Sigmoid colon (tissue), 7 donors: ENCODE data around the gene MCMBP. TPM values are rescaled to one million over a fixed set of nuclear protein-coding genes. Genes with fewer than 3 reads are reported as not detected.
A peak's percentile ranks its signal among the peaks of the same experiment; 100 is the strongest.
"Not testable (repeated sequence)": the region's sequence is repeated elsewhere in the genome, so short reads cannot be mapped to it uniquely, and the experiment has no call there.

ENCODE experiments used
- DNase-seq: peaks from one replicate; pipeline ENCODE4 v3.0.0-alpha.2; 2019
- H3K27ac ChIP-seq, 4 donors: fragments of 200-600 bp; sonication (generic); one replicate each; pipeline ENCODE4 v1.5.1; 2016 to 2019; ENCODE audit warnings: mild to moderate bottlenecking in 1 of 4
- H3K27me3 ChIP-seq, 3 donors: fragments of 200-600 bp; sonication (generic); one replicate each; pipeline ENCODE4 v1.5.1; 2019; ENCODE audit warnings: mild to moderate bottlenecking in 1 of 3
- H3K36me3 ChIP-seq, 4 donors: fragments of 200-600 bp; sonication (generic); one replicate each; pipeline ENCODE4 v1.5.1; 2016 to 2019
- H3K4me1 ChIP-seq, 4 donors: fragments of 200-600 bp; sonication (generic); one replicate each; pipeline ENCODE4 v1.5.1; 2017 to 2019
- H3K4me3 ChIP-seq, 4 donors: fragments of 200-600 bp; sonication (generic); one replicate each; pipeline ENCODE4 v1.5.1; 2017 to 2019; ENCODE audit warnings: mild to moderate bottlenecking in 2 of 4, moderate library complexity in 1 of 4
- H3K9me3 ChIP-seq, 4 donors: fragments of 200-600 bp in 3 of 4; sonication (generic) in 3 of 4; one replicate each; pipeline versions ENCODE4 v1.5.1 to v1.6.1; 2013 to 2019
- EP300 ChIP-seq, 4 donors: sonication (generic); formaldehyde crosslinking; IDR thresholded peaks; one replicate each; pipeline ENCODE4 v1.6.1; 2017; ENCODE audit warnings: antibody characterized with exemption in 4 of 4
- POLR2A ChIP-seq, 2 donors: fragments of 450-650 bp; IDR thresholded peaks; one replicate each; pipeline ENCODE4 v1.6.1; 2016; ENCODE audit warnings: antibody characterized with exemption in 2 of 2, mild to moderate bottlenecking in 2 of 2, moderate library complexity in 2 of 2
- POLR2AphosphoS5 ChIP-seq, 4 donors: sonication (generic); formaldehyde crosslinking; IDR thresholded peaks; one replicate each; pipeline ENCODE4 v1.6.1; 2017; ENCODE audit warnings: antibody characterized with exemption in 4 of 4
- WGBS, 2 donors: extraction: QIAGEN DNeasy Blood & Tissue Kit; methylation state at CpG; one replicate each; pipeline ENCODE4 v1.1.7; 2013; 5-methylcytosine and 5-hydroxymethylcytosine counted together
- intact Hi-C: fragments of 100-400 bp; cut with DNase I; formaldehyde crosslinking; loops from one replicate; pipeline ENCODE4 v1.15.1; 2023
- polyA plus RNA-seq, 3 donors: library from polyadenylated mRNA; stranded (reverse); fragments of 200-250 nt; gene quantifications; one replicate each; pipeline ENCODE4 v1.2.3, GENCODE V29; 2013
- total RNA-seq, 4 donors: library from RNA; depleted of rRNA; stranded (reverse); fragments of >200 nt; gene quantifications; one replicate each; pipeline ENCODE4 v1.1.0, GENCODE V29; 2016
- TF ChIP-seq, protein P1 (sequence below), 4 experiments: fragments of 450-650 bp in 3 of 4; fragments of 200-600 bp in 1 of 4; IDR thresholded peaks; one replicate each; pipeline ENCODE4 v1.5.1; 2016 to 2019; ENCODE audit warnings: antibody characterized with exemption in 4 of 4, mild to moderate bottlenecking in 3 of 4, moderate library complexity in 2 of 4
- donor health status: healthy with polysubstance abuse.
- donor health status: Bipolar disorder and iron deficiency.
- donor health status: healthy.

MCMBP gene
- total and polyA plus RNA-seq, 7 donors: 20.4 to 64.9 (median 36.8) TPM

DNA sequence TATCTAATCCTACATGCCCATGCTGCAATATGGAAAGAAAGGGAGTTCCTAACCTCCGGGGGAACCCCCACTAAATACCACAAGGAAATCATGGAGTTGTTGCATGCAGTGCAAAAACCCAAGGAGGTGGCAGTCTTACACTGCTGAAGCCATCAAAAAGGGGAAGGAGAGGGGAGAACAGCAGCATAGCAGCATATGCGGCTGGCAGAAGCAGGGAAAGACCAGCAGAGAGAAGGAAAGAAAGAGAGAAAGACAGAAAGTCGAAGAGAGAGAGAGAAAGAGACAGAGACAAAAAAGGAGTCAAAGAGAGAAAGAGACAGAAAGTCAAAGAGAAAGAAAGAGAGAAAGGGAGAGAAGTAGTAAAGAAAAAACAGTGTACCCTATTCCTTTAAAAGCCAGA is 16.1 kb upstream of the MCMBP start:
- H3K27me3 ChIP-seq, H3K9me3 ChIP-seq, intact Hi-C loops, H3K36me3 ChIP-seq, DNase-seq, H3K4me3 ChIP-seq, H3K27ac ChIP-seq: not testable (repeated sequence)
- peaks cover 0 to 13% (median 13%) of the 10 kb centered on the region in 4 donors for H3K4me1 ChIP-seq
- WGBS, 2 donors: 49 to 81% methylated on average over 3 of the region's 3 CpGs

DNA sequence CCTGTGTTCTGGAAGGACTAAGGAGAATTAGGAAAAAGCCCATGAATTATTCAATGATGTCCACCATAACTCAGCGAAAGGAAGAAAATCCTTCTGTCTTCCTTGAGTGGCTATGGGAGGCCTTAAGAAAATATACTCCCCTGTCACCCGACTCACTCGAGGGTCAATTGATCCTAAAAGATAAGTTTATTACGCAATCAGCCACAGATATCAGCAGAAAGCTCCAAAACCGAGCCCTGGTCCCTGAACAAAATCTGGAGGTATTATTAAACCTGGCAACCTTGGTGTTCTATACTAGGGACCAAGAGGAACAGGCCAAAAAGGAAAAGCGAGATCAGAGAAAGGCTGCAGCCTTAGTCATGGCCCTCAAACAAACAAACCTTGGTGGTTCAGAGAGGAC is 13.4 kb upstream of the MCMBP start:
- H3K36me3 ChIP-seq, H3K27ac ChIP-seq, DNase-seq, H3K9me3 ChIP-seq, H3K27me3 ChIP-seq, intact Hi-C loops, H3K4me1 ChIP-seq, H3K4me3 ChIP-seq: not testable (repeated sequence)
- WGBS, 2 donors: 90% methylated on average over 6 of the region's 6 CpGs

DNA sequence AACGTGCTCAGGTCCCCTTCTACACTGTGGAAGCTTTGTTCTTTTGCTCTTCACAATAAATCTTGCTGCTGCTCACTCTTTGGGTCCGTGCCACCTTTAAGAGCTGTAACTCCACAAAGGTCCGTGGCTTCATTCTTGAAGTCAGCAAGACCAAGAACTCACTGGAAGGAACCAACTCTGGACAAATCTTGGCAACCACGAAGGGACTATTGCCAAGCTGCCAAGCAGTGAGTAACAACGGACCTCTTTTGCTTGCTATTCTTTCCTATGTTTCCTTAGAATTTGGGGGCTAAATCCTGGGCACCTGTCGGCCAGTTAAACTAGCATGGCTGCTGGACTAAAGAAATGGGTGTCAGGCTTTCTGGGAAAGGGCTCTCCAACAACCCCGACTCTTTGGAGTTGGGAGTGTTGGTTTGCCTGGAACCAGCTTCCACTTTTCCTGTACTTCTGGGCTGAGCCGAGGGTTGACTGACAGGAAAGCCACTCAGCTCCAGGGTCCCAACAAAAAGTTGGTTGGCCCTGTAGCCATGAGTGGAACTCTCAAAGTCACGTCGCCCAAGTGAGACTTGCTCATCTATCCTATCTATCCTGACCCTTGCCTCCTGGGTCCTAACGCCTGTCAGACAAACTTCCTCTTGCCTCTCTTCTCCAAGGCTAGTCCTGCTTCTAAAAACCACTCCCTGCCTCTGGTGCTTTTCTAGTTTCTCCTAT is 11.4 kb upstream of the MCMBP start:
- 85 to 86% methylated on average over 11 of the region's 11 CpGs for WGBS, 2 donors
- H3K4me3 ChIP-seq, DNase-seq, H3K27ac ChIP-seq, H3K4me1 ChIP-seq, intact Hi-C loops, H3K9me3 ChIP-seq, H3K36me3 ChIP-seq, H3K27me3 ChIP-seq: not testable (repeated sequence)

DNA sequence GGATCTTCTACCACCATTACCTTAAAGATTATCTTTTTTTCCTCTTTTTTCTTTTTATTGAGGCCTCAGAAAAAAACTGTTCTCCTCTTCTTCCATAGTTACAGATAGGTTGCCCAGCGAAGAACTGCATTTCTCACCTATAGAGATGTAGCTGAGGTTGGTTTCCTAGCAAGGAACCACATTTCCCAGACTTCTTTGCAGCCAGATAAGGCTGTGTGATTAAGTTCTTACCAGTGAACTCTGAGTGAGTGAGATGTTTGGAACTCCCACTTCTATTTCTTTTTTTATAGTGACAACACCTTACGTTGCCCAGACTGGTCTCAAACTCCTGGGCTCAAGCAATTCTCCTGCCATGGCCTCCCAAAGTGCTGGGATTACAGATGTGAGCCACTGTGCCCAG is 5.9 kb upstream of the MCMBP start:
- WGBS, 2 donors: 75 to 77% methylated on average over 2 of the region's 2 CpGs
- no peaks in the 10 kb centered on the region for H3K36me3 ChIP-seq
- peaks cover 0 to 7% (median 5%) of the 10 kb centered on the region in 4 donors for H3K4me1 ChIP-seq
- H3K4me3 ChIP-seq: no peak overlapping the region
- TF ChIP-seq POLR2AphosphoS5 (IDR thresholded peaks at IDR 0.05): no peak
- TF ChIP-seq EP300 (IDR thresholded peaks at IDR 0.05): no peak
- TF ChIP-seq POLR2A (IDR thresholded peaks at IDR 0.05): no peak
- TF ChIP-seq, protein P1, sequence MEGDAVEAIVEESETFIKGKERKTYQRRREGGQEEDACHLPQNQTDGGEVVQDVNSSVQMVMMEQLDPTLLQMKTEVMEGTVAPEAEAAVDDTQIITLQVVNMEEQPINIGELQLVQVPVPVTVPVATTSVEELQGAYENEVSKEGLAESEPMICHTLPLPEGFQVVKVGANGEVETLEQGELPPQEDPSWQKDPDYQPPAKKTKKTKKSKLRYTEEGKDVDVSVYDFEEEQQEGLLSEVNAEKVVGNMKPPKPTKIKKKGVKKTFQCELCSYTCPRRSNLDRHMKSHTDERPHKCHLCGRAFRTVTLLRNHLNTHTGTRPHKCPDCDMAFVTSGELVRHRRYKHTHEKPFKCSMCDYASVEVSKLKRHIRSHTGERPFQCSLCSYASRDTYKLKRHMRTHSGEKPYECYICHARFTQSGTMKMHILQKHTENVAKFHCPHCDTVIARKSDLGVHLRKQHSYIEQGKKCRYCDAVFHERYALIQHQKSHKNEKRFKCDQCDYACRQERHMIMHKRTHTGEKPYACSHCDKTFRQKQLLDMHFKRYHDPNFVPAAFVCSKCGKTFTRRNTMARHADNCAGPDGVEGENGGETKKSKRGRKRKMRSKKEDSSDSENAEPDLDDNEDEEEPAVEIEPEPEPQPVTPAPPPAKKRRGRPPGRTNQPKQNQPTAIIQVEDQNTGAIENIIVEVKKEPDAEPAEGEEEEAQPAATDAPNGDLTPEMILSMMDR (IDR thresholded peaks at IDR 0.05): no peak
- DNase-seq: no peak
- intact Hi-C loops: no loop called here
- H3K27me3 ChIP-seq: no peaks in the 10 kb centered on the region
- H3K9me3 ChIP-seq: no peaks in the 10 kb centered on the region
- H3K27ac ChIP-seq: no peak overlapping the region

DNA sequence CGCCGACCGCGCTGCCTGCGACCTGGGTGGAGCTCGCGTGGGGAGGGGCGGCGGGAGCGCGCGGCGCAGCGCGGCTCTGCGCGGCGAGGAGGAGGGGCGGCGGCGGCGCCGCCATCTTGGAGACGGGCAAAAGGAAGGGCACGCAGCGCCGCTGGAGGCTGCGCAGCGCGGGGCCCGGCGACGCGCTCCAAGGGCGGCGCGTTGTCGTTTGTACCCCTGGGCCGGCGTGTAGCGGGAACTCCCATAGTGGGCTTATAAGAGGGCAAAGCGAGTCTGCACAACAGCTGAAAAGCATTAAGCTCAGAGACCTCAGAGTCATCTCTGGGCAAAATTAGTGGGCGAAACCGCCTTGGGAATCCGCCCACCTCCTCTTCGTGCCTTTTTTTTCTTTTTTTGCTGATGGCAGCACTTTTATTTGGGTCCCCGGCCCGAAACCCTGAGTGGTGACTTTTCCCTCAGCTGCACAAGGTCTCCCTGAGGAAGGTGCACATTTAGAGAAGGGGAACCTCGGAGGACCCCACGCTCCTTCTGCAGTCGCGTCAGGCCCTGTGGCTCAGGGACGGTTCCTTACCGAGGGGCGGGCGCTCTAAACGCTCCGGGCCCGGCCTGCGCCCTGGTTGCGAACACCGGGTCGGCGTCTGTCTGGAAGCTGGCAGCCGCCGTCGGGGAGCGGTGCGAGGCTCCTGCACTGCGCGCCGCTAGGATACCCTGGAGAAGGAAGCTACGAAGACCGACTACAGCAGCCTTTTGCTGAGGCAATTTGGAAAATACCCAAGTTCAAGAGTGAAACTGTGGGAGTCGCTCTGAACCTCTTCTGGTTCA is 428 bp upstream of the MCMBP start:
- Histone ChIP-seq H3K4me1 (peaks cover 0 to 38% (median 27%) of the 10 kb centered on the region in 4 donors), H3K36me3 (no peaks in the 10 kb centered on the region), H3K27me3 (no peaks in the 10 kb centered on the region), H3K9me3 (no peaks in the 10 kb centered on the region), H3K27ac (peak overlapping the region; percentile 88 to 95 (median 94)), H3K4me3 (peak overlapping the region; percentile 68 to 94 (median 90))
- 0% methylated on average over 75 of the region's 75 CpGs for WGBS, 2 donors
- intact Hi-C loops: loop anchor here (1.0 kb wide), 1 partner anchor 19 kb away; the partner anchor contains the start of gene SEC23IP
- DNase-seq: peak; percentile 92
- TF ChIP-seq POLR2AphosphoS5 (IDR thresholded peaks at IDR 0.05) (peak; percentile 64 to 88 (median 79)), POLR2A (IDR thresholded peaks at IDR 0.05) (peak; percentile 36 to 40)
- TF ChIP-seq, protein P1 (IDR thresholded peaks at IDR 0.05): no peak

DNA sequence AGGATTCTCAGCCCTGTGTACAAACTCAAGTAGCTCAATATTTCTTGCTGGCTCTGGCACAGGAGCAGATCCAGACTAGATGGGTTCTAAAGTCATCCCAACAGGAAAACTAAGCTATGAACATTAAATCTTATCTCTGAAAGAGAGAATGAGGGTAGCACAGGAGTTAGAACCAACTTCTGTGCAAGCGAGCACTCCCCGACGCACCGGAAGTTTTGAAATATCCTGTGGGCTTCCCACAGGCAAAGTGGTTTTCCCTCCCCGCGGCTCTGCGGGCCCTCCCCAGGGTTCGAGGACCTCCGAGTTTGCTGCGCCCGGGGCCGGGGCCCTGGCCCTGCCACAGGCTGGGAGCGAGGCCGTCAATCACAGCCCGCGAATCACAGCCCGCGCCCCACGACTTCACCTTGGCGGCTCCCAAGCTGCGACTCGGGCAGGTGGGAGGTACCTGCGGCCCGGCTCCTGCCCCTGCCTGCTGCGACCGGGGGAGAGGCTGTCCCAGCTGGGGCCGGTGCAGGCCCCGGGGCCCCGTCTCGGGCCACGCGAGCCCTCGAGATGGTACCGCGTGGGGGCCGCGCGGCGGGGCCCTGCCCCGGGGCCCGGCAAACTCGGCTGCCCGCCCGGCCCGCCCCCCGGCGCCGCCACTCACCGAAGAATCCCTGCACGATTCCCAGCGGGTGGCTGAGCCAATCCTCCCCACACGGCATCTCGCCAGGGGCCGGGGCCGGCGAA is 598 bp downstream of the MCMBP start:
- H3K27ac ChIP-seq: peak overlapping the region; percentile 88 to 95 (median 94)
- peaks cover 0 to 46% (median 29%) of the 10 kb centered on the region in 4 donors for H3K4me1 ChIP-seq
- intact Hi-C loops: no loop called here
- H3K9me3 ChIP-seq: no peaks in the 10 kb centered on the region
- TF ChIP-seq POLR2AphosphoS5 (IDR thresholded peaks at IDR 0.05) (peak in 2 of 4 donors; percentile 23 to 24), EP300 (IDR thresholded peaks at IDR 0.05) (no peak)
- peak overlapping the region; percentile 68 to 94 (median 90) for H3K4me3 ChIP-seq
- WGBS, 2 donors: 0% methylated on average over 56 of the region's 56 CpGs
- no peaks in the 10 kb centered on the region for H3K36me3 ChIP-seq
- peak; percentile 72 for DNase-seq
- H3K27me3 ChIP-seq: no peaks in the 10 kb centered on the region

DNA sequence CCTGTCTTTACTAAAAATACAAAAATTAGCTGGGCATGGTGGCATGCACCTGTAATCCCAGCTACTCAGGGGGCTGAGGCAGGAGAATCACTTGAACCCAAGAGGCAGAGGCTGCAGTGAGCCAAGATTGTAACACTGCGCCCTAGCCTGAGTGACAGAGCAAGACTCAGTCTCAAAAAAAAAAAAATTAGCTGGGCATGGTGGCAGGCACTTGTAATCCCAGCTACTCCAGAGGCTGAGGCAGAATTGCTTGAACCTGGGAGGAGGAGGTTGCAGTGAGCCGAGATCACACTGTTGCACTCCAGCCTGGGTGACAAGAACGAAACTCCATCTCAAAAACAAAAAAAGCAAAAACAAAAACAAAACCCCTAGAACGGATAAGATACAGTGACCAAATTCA is 3.2 kb downstream of the MCMBP start:
- H3K9me3 ChIP-seq, DNase-seq, H3K4me3 ChIP-seq, H3K36me3 ChIP-seq, intact Hi-C loops, H3K27ac ChIP-seq, H3K27me3 ChIP-seq: not testable (repeated sequence)
- WGBS, 2 donors: 86 to 87% methylated on average over 4 of the region's 4 CpGs
- H3K4me1 ChIP-seq: peaks cover 0 to 46% (median 29%) of the 10 kb centered on the region in 4 donors
